Activated CD4-positive, alpha-beta memory T cell treated with anti-CD3 and anti-CD28 coated beads, Interleukin-2, amount 10 ng/mL, durations not matched to agents 7 days and 5 days (primary cell): ENCODE data around the gene STH. TPM values are rescaled to one million over a fixed set of nuclear protein-coding genes. Genes with fewer than 3 reads are reported as not detected.
A peak's percentile ranks its signal among the peaks of the same experiment; 100 is the strongest.
"Not testable (repeated sequence)": the region's sequence is repeated elsewhere in the genome, so short reads cannot be mapped to it uniquely, and the experiment has no call there.

Experiments used
- CTCF ChIA-PET: fragments of 350-600 bp; sonication (Branson Sonifier 250); formaldehyde crosslinking; loops from one replicate; lab custom pipeline; 2021; ENCODE audit warnings: antibody characterized with exemption, inconsistent platforms; lab: Charles Lee
- POLR2A ChIA-PET: fragments of 350-600 bp; sonication (Branson Sonifier 250); formaldehyde crosslinking; loops from one replicate; lab custom pipeline; 2021; ENCODE audit warnings: antibody characterized with exemption; lab: Charles Lee
- DNase-seq: peaks from one replicate; pipeline ENCODE4 v3.0.0-alpha.2; 2020
- H3K27ac Mint-ChIP-seq: one replicate; pipeline ENCODE4 v1.8.0; 2021; ENCODE audit warnings: mild to moderate bottlenecking, mixed read lengths
- H3K27me3 Mint-ChIP-seq: one replicate; pipeline ENCODE4 v1.8.0; 2021; ENCODE audit warnings: mixed read lengths
- H3K36me3 Mint-ChIP-seq: one replicate; pipeline ENCODE4 v1.8.0; 2021; ENCODE audit warnings: low read depth, mixed read lengths
- H3K4me1 Mint-ChIP-seq: one replicate; pipeline ENCODE4 v1.8.0; 2021; ENCODE audit warnings: mixed read lengths
- H3K4me3 Mint-ChIP-seq: one replicate; pipeline ENCODE4 v1.8.0; 2021; ENCODE audit warnings: mild to moderate bottlenecking, mixed read lengths
- H3K9me3 Mint-ChIP-seq: one replicate; pipeline ENCODE4 v1.8.0; 2021; ENCODE audit warnings: mixed read lengths
- total RNA-seq, 2 experiments: library from RNA; stranded (reverse); gene quantifications; one replicate each; pipeline ENCODE4 v1.2.3, GENCODE V29; 2021

Gene STH
- total RNA-seq, 2 experiments from 2014 or later = not detected

GRCh38 chr17:46007461-46007965 lies 8.5 kb downstream of the STH start:
- CTCF ChIA-PET = interaction anchor here (0.6 to 1.3 kb wide), 2 partner anchors 179 to 204 kb away, joined by 3 read pairs; no protein-coding TSS in a partner anchor
- no peaks in the 10 kb centered on the region for H3K9me3 Mint-ChIP-seq
- no peaks in the 10 kb centered on the region for H3K36me3 Mint-ChIP-seq
- POLR2A ChIA-PET = no interaction called here
- H3K27ac Mint-ChIP-seq = no peak overlapping the region
- H3K27me3 Mint-ChIP-seq = peaks cover 5% of the 10 kb centered on the region
- no peak overlapping the region for H3K4me3 Mint-ChIP-seq
- H3K4me1 Mint-ChIP-seq = peaks cover 2% of the 10 kb centered on the region
- DNase-seq = no peak

- H3K27me3 Mint-ChIP-seq = peaks cover 5% of the 10 kb centered on the region
- peaks cover under 1% of the 10 kb centered on the region for H3K4me1 Mint-ChIP-seq
- H3K4me3 Mint-ChIP-seq = no peak overlapping the region
- no peaks in the 10 kb centered on the region for H3K9me3 Mint-ChIP-seq
- H3K36me3 Mint-ChIP-seq = no peaks in the 10 kb centered on the region
- no peak overlapping the region for H3K27ac Mint-ChIP-seq
- no peak for DNase-seq
- ChIA-PET CTCF (no interaction called here), POLR2A (no interaction called here)
Measured at GRCh38 chr17:46008591-46008990, 9.5 kb downstream of the STH start.

- Mint-ChIP-seq H3K4me3 (no peak overlapping the region), H3K9me3 (no peaks in the 10 kb centered on the region), H3K27me3 (peaks cover 5% of the 10 kb centered on the region), H3K36me3 (no peaks in the 10 kb centered on the region), H3K4me1 (no peaks in the 10 kb centered on the region), H3K27ac (no peak overlapping the region)
- CTCF ChIA-PET = no interaction called here
- no peak for DNase-seq
- POLR2A ChIA-PET = no interaction called here
Measured at GRCh38 chr17:46009681-46010596, 10.9 kb downstream of the STH start.

- Mint-ChIP-seq H3K4me3 (no peak overlapping the region), H3K4me1 (no peaks in the 10 kb centered on the region), H3K27ac (no peak overlapping the region), H3K9me3 (no peaks in the 10 kb centered on the region), H3K36me3 (no peaks in the 10 kb centered on the region), H3K27me3 (peaks cover 5% of the 10 kb centered on the region)
- no peak for DNase-seq
- CTCF ChIA-PET = no interaction called here
- POLR2A ChIA-PET = no interaction called here
Measured at GRCh38 chr17:46010597-46011186, 11.6 kb downstream of the STH start.

GRCh38 chr17:46011711-46012505 lies 12.9 kb downstream of the STH start:
- no peaks in the 10 kb centered on the region for H3K4me1 Mint-ChIP-seq
- no peaks in the 10 kb centered on the region for H3K27me3 Mint-ChIP-seq
- H3K36me3 Mint-ChIP-seq = no peaks in the 10 kb centered on the region
- H3K9me3 Mint-ChIP-seq = no peaks in the 10 kb centered on the region
- CTCF ChIA-PET = no interaction called here
- DNase-seq = no peak
- H3K4me3 Mint-ChIP-seq = no peak overlapping the region
- H3K27ac Mint-ChIP-seq = no peak overlapping the region
- POLR2A ChIA-PET = no interaction called here

GRCh38 chr17:46012506-46013079 lies 13.5 kb downstream of the STH start:
- CTCF ChIA-PET = no interaction called here
- Mint-ChIP-seq H3K27me3 (no peaks in the 10 kb centered on the region), H3K27ac (no peak overlapping the region), H3K9me3 (no peaks in the 10 kb centered on the region), H3K4me3 (no peak overlapping the region), H3K4me1 (no peaks in the 10 kb centered on the region), H3K36me3 (no peaks in the 10 kb centered on the region)
- no peak for DNase-seq
- POLR2A ChIA-PET = no interaction called here

GRCh38 chr17:46013127-46013501 lies 14.1 kb downstream of the STH start:
- H3K4me3 Mint-ChIP-seq = no peak overlapping the region
- no peak overlapping the region for H3K27ac Mint-ChIP-seq
- H3K9me3 Mint-ChIP-seq = no peaks in the 10 kb centered on the region
- CTCF ChIA-PET = no interaction called here
- POLR2A ChIA-PET = no interaction called here
- no peak for DNase-seq
- no peaks in the 10 kb centered on the region for H3K27me3 Mint-ChIP-seq
- no peaks in the 10 kb centered on the region for H3K36me3 Mint-ChIP-seq
- peaks cover under 1% of the 10 kb centered on the region for H3K4me1 Mint-ChIP-seq

- no peak for DNase-seq
- Mint-ChIP-seq H3K27ac (no peak overlapping the region), H3K9me3 (no peaks in the 10 kb centered on the region), H3K27me3 (no peaks in the 10 kb centered on the region), H3K4me3 (no peak overlapping the region), H3K4me1 (peaks cover 5% of the 10 kb centered on the region), H3K36me3 (peaks cover 3% of the 10 kb centered on the region)
- ChIA-PET POLR2A (no interaction called here), CTCF (no interaction called here)
Measured at GRCh38 chr17:46013502-46014165, 14.6 kb downstream of the STH start.

GRCh38 chr17:46019408-46019925 lies 20.4 kb downstream of the STH start:
- H3K9me3 Mint-ChIP-seq, H3K4me3 Mint-ChIP-seq, H3K36me3 Mint-ChIP-seq, H3K27me3 Mint-ChIP-seq, DNase-seq: not testable (repeated sequence)
- peaks cover 33% of the 10 kb centered on the region for H3K4me1 Mint-ChIP-seq
- POLR2A ChIA-PET = interaction anchor here (0.8 to 2.0 kb wide), 4 partner anchors 15 to 174 kb away, joined by 3 to 9 read pairs (median 5); partner anchors contain the start of gene KANSL1
- CTCF ChIA-PET = interaction anchor here (1.3 to 2.9 kb wide), 4 partner anchors 17 to 194 kb away, joined by 4 to 15 read pairs (median 6); no protein-coding TSS in a partner anchor
- peak overlapping the region; percentile 89 for H3K27ac Mint-ChIP-seq

GRCh38 chr17:46020023-46020761 lies 21.1 kb downstream of the STH start:
- CTCF ChIA-PET = interaction anchor here (1.0 to 2.9 kb wide), 5 partner anchors 18 to 193 kb away, joined by 4 to 15 read pairs (median 6); no protein-coding TSS in a partner anchor
- peak; percentile 81 for DNase-seq
- H3K9me3 Mint-ChIP-seq = no peaks in the 10 kb centered on the region
- H3K27ac Mint-ChIP-seq = peak overlapping the region; percentile 89
- POLR2A ChIA-PET = interaction anchor here (0.6 to 2.0 kb wide), 6 partner anchors 15 to 173 kb away, joined by 3 to 9 read pairs (median 4); partner anchors contain the start of gene KANSL1
- H3K27me3 Mint-ChIP-seq = no peaks in the 10 kb centered on the region
- H3K4me3 Mint-ChIP-seq = peak overlapping the region; percentile 1
- H3K4me1 Mint-ChIP-seq = peaks cover 33% of the 10 kb centered on the region
- peaks cover 4% of the 10 kb centered on the region for H3K36me3 Mint-ChIP-seq

- H3K4me3 Mint-ChIP-seq = no peak overlapping the region
- DNase-seq = no peak
- peak overlapping the region; percentile 89 for H3K27ac Mint-ChIP-seq
- peaks cover 36% of the 10 kb centered on the region for H3K4me1 Mint-ChIP-seq
- POLR2A ChIA-PET = interaction anchor here (0.6 to 2.0 kb wide), 6 partner anchors 14 to 172 kb away, joined by 3 to 9 read pairs (median 5); partner anchors contain the start of gene KANSL1
- CTCF ChIA-PET = interaction anchor here (1.0 to 2.9 kb wide), 3 partner anchors 19 to 166 kb away, joined by 5 to 15 read pairs (median 6); no protein-coding TSS in a partner anchor
- peaks cover 4% of the 10 kb centered on the region for H3K36me3 Mint-ChIP-seq
- no peaks in the 10 kb centered on the region for H3K9me3 Mint-ChIP-seq
- no peaks in the 10 kb centered on the region for H3K27me3 Mint-ChIP-seq
Measured at GRCh38 chr17:46020998-46021397, 21.9 kb downstream of the STH start.
